Kasumi-1 (cell line): ENCODE data around the gene COPS3.
"Not testable (repeated sequence)": the region's sequence is repeated elsewhere in the genome, so short reads cannot be mapped to it uniquely, and the experiment has no call there.

ENCODE experiments used
- DNase-seq, 2 experiments: peaks; one replicate each; lab custom pipeline; 2025; lab: John Stamatoyannopoulos, UW

COPS3 gene

GRCh38 chr17:17301659-17302058 lies 20.6 kb upstream of the COPS3 start:
- DNase-seq, result not testable (repeated sequence)

DNA sequence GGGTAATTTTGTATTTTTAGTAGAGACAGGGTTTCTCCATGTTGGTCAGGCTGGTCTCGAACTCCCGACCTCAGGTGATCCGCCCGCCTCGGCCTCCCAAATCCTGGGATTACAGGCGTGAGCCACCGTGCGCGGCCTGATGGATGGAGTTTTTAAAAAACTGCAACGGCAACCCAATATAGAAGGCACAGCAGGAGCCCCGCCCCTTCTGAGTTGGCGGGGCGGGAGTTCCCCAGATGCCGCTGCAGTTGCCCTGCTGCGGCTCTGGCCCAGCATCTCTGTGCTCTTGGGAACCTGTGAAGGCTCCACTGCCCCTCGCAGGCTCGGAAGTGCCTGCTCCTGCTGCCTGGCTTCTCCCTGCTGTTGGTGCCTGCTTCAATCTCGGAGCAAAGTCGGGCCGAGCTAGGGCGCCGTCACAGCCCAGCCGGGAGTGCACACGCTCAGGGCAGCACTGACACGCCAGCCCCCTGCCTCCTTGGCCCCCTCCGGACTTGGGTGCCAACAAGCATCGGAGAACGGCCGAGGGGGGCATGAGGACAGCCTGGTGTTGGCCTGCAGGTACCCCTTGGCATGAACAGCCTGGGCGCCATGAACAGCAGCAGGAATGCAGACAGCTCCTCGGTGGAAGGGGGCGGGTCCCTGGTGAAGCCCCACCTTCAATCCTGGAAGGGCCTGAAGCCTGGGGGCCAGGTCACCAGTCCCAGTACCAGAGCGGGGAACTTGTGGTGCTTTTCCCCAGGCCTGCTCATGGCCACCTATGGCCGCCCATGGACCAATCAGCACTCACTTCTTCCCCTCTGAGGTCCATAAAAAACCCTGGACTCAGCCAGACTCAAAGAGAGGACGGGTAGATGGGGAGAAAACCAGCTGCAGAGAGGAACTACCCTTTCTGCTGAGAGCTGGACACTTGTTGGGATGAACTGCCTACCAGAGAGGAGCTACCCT lies 19.9 kb upstream of the COPS3 start:
- peak; percentile 19 to 33 for DNase-seq

- no peak for DNase-seq
These were observed 17.1 kb upstream of the COPS3 start for GRCh38 chr17:17298108-17298507.

DNA sequence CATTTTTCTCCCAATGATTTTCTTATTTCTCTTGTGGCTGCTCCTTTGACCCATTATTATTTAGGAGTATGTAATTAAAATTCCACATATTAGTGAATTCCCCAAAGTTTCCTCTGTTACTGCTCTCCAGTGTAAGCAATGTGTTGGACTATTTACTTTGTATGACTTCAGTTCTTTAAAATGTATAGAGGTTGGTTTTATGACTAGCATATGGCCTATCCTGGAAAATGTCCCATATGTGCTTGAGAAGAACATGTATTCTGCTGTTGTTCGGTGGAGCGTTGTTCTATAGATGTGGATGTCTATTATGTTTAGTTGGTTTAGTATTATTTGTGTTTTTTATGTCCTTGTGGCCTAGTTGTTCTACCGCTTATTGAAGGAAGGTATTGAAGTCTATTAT lies 16.2 kb upstream of the COPS3 start:
- no peak for DNase-seq

DNA sequence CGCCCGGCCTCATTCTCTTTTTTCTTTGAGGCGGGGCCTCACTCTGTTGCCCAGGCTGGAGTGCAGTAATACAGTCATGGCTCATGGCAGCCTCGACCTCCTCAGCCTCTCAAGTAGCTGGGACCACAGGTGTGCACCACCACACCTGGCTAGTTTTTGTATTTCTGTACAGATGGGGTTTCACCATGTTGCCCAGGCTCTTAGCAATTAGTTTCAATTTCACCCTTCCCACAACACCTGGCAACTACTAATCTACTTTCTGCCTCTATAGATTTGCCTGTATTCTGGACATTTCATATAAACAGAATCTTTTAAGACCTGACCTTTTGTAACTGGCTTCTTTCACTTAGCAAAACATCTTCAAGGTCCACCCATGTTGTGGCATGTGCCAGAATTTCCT lies 14.1 kb upstream of the COPS3 start:
- DNase-seq, result no peak

GRCh38 chr17:17289701-17290100 lies 8.7 kb upstream of the COPS3 start:
- DNase-seq, result no peak

DNA sequence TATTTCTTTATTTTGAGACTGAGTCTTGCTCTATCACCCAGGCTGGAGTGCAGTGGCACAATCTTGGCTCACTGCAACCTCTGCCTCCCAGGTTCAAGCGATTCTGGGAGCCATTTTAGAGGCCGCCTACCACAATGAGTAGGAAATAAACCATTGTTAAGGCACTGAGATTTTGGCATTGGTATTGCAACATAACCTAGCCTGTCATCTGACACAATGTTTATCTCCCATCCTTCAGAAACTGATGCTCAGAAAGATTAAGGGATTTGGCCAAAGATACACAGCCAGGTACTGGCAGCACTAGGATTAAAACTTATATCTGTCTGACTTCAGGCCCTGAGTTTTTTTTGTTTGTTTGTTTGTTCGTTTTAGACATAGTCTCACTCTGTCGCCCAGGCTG lies 8.0 kb upstream of the COPS3 start:
- no peak for DNase-seq

- DNase-seq, result no peak
These were observed 4.9 kb upstream of the COPS3 start for GRCh38 chr17:17285951-17286350.

DNA sequence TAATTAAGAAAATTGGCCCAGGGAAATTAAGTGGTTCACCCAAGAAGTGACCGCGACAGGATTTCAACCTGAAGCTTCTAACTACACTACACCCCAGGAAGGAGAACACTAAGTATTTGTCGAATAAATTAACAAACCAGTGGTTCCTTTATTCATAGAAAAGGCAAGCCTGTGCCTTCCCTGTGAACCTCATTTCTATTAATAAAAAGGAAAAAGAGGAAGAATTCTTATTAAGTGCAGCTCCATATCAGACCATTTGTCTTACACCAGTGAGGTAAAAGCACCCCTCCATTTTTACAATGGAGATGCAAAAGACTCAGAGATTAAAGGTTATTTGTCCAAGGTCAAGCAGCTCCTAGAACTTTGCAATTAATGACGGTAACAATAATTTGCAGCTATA lies 1.7 kb downstream of the COPS3 start:
- no peak for DNase-seq

GRCh38 chr17:17277431-17277830 lies 3.6 kb downstream of the COPS3 start:
- DNase-seq, result not testable (repeated sequence)

DNA sequence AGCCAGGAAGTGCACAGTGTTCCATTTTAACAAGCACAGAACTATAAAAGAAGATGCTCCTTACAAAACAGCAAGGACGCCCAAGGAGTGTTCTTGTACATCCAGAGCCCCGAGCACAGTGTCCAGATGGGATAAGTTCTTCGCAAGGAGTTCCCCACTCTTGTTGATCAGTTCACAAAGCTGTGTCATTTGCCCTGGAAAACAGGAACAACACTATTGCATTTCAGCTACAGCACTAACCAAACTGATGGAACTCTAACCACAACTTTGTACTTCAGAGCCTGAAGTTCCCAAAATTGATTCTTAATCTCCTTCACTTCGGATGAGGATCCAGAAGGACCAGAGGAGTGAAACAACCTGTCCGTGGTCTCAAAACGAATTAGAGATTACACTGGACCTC lies 5.1 kb downstream of the COPS3 start:
- peak; percentile 52 to 59 for DNase-seq

GRCh38 chr17:17269926-17270773 lies 10.9 kb downstream of the COPS3 start:
- no peak for DNase-seq

DNA sequence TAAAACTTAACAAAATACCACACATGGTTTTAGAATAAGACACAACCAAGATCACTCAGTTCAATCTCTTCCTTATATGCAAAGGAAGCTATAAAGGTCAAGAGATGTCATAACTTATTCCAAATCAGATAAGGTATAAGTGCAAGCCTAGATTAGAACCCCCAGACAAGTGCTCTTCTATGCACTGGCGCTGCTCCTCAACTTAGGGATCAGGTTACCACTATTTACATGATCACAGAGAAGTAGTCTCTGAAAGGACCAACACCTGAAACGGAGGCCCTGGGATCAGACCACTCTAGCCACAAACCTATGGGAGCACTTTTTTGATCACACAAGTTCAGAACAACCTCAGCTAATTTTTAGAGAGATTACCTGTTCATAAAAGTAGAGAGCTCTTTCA lies 16.6 kb downstream of the COPS3 start:
- DNase-seq, result no peak

DNA sequence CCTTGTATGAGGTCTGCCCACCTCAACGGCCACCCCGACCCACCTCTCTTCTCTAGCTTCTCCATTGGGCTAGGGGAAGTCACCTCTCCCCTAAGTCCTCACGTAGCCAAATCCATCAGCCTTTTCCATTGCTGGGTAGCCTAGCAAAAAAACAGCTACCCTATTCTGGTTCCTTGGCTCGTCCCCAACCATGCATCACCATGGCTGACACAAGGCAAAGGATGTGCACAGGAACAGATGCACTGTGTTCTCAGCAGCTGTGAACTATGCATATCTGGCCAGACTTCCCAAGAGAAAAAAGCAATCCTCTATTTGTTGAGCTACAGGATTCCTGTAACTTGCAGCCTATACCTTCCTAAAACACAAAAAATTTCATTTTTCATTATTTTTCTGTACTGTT lies 22.0 kb downstream of the COPS3 start:
- DNase-seq, result no peak

GRCh38 chr17:17258011-17258410 lies 23.0 kb downstream of the COPS3 start:
- no peak for DNase-seq

DNA sequence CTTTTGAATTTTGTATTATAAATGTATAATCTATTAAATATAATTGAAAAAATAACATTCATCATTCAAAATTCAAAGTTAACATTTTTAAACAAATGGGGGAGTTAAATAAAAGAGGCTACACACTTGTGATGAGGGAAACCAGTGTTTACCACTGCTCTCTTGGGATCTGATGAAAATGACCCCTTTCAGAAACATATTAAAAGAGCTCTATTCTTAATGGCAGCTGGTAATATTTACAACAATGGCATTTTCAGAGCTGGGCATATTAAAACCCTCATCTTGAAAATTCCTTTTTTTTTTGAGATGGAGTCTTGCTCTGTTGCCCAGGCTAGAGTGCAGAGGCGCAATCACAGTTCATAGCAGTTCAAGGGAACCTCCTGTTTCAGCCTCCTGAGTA lies 24.7 kb downstream of the COPS3 start:
- no peak for DNase-seq

DNA sequence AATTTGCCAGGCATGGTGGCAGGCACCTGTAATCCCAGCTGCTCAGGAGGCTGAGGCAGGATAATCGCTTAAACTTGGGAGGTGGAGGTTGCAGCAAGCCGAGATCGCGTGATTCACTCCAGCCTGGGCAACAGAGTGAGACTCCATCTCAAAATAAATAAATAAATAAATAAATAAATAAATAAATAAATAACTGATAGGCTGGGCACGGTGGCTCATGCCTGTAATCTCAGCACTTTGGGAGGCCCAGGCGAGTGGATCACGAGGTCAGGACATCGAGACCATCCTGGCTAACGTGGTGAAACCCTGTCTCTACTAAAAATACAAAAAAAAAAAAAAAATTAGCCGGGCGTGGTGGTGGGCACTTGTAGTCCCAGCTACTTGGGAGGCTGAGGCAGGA lies 25.4 kb downstream of the COPS3 start:
- DNase-seq, result not testable (repeated sequence)

GRCh38 chr17:17254036-17254435 lies 27.0 kb downstream of the COPS3 start:
- DNase-seq, result no peak

DNA sequence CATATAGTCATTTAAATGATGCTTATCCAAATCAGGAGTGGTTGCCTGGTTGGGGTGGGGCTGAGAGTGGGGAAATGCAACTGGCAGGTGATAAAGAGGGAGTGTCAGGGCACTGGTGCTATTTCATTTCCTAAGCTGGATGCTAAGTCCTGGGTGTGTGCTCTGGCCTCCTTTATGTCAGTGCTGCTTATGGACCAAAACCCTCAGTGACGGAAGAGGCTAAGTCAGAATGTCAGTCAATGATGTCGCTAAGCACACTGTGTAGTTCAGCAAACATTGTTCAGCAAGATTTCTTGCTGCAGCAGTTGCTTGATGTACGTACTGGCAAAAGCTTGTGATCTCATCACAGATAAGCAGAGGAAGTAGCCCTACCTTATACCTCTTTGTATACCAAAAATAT lies 27.6 kb downstream of the COPS3 start:
- no peak for DNase-seq

GRCh38 chr17:17252149-17252661 lies 28.8 kb downstream of the COPS3 start:
- no peak for DNase-seq

DNA sequence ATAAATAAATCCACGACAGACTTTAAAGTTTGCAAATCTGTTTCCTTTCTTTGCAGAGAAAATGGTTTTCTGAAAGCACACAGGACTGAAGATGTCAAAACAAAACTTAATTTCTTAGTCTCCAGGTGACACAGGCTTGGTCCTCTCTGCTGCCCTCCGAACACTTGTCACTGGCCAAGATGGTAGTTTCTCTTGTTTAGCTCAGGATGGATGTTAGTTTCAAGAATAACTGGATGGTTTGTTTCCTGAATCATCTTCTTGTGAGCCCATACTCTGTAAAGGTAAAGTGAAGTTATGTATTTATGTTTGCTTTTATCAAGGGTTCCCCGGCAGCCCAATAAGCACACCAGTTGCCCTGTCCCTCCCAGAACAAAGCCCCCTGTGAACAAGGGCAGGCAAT lies 34.2 kb downstream of the COPS3 start:
- no peak for DNase-seq

DNA sequence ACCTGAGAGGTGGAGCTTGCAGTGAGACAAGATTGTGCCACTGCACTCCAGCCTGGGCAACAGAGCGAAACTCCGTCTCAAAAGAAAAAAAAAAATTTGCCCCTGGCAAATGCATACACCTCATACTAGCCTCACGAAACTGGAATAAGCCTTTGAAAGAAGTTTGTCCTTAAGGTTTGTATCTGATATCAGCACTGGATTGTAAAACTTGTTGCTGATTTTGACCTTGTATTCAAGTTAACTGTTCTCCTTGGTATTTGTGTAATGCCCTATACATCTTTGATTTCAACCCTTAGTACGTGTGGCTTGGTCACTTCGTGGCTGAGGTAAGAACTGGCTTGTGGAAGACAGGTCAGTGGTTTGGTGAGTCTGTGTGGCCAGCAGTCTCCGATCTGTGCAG lies 37.9 kb downstream of the COPS3 start:
- DNase-seq, result no peak

GRCh38 chr17:17242246-17242645 lies 38.8 kb downstream of the COPS3 start:
- DNase-seq, result no peak
